Germinal center (tissue), 1 donor: ENCODE results near the gene MEMO1.
A peak's percentile ranks its signal among the peaks of the same experiment; 100 is the strongest.
"Not testable (repeated sequence)": the region's sequence is repeated elsewhere in the genome, so short reads cannot be mapped to it uniquely, and the experiment has no call there.

ENCODE experiments used
- DNase-seq: peaks from one replicate; pipeline ENCODE4 v3.0.0; 2012; ENCODE audit warnings: mixed read lengths, low spot score

Gene MEMO1

DNA sequence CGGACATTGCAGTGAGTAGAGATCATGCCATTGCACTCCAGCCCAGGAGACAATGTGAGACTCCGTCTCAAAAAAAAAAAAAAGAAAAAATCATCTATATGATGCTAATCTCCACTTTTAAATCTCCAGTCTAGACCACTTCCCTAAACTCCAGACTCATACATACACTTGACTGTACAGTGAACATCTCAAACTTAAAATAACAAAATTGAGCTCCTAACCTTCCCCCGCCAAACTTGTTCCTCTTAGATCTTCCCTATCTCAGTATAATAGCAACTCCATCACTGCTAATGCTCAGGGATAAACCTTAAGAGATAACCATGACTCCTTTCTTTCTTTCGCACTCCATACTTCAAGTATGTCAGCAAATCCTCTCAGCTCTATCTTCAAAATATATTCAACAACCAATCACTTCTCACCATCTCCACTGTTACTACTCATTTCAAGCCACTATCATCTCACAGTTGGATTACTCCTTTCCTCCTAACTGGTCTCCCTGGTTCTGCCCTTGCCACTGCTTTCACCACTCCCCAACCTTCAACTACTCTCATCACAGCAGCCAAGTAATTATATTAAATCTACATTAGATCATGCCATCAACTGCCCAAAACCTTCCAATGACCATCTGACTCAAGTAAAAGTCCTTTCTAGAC is 12.0 kb downstream of the MEMO1 start:
- DNase-seq = no peak

DNA sequence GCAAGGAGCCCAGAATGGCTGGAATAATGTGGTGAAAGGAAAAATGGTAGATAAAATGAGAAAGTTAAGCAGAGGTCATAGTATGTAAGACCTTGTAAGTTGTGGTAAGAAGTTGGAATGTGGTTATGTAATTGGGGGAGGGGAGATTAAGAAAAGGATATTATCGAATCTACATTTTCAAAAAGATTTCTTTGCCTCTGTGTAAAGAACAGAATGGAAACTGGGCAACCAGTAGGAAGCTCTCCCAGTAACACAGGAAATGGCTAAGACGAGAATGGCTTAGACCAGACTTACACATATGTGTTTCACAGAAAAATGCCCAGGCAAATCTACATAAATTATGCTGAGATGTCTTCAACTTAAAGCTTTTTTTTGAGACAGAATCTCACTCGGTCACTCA is 13.2 kb downstream of the MEMO1 start:
- no peak for DNase-seq

DNA sequence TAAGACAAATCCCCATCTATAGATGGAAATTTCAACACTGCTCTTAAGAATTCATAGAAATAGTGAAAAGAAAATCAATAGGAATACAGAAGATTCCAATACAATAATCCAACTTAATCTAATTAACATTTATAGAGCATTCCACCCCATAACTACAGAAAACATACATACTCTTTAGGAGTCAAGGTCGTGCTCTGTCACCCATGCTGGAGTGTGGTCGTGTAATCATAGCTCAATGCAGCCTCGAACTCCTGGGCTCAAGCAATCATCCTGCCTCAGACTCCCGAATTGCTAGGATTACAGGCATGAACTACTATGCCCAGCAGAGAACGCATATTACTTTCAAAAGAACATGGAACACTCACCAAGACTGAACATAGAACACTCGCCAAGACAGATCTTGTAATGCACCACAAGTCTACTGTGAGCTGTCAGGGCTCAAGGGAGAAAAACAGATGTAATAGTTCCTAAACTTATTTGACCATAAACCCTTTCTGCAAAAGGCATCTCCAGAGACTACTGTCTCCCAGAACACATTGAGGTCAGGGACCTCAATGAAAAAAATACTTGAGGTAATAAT is 14.1 kb downstream of the MEMO1 start:
- DNase-seq = no peak

DNA sequence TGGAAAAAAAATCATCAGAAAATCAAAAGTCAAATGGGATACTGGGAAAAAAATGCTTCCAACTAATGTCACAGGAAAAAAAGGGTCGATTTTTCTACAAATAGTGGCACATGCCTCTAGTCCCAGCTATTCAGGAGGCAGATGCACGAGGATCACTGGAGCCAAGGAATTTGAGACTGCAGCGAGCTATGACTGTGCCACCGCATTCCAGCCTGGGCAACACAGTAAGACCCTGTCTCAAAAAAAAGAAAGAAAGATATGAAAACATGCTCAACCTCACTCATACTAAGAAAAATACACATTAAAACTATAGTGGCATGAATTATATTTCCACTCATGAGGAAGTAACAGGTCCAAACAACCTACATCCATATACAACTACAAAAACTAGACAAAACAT is 17.9 kb downstream of the MEMO1 start:
- no peak for DNase-seq

GRCh38 chr2:31992025-31992579 is 18.7 kb downstream of the MEMO1 start:
- no peak for DNase-seq

DNA sequence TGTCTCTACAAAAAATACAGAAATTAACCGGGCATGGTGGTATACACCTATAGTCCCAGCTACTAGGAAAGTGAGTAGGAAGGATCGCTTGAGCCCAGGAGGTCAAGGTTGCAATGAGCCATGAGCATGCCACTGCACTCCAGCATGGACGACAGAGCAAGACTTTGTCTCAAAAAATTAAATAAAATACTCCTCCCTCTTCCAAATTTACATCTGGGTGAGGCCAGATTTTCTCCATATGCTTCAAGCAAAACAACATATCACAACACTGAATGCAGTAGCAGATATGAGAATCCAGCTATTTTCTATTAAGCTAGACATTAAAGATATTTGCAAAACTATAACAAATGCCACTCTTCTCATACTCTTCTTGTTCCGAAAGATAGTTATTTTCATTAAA is 20.9 kb downstream of the MEMO1 start:
- no peak for DNase-seq

DNA sequence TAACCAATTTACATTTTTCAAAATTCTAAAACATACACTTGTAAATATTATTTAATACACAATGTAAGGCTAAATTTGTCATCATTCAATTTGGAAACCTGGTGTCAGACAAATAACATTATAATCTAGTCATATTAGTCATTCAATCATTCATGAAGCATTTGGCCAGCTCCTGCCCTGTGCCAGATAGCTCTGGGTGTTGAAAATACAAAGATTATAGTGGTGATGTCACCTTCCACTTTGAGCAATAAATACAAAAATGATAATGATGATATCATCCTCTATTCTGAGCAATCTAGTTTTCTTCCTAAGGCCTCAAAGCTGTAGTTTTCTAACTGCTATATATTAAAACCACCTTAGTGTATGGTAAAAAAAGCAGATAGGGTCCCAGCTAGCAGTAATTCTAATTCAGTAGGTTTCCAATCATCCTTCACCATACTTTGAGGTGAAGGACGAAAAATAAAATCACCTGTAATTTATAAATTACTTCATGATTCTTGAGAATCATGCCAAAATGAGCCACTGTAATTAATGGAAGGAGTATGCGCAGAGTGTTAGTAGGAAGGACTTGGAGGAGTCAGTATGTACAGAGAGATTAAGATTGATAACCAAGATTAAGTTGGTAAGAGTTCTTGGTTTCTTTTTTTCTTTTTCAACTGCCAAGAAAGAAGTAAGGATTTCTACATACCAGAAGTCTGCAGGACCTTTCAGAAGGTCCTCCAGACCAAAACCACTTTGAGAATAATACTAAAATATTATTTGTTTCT is 23.2 kb downstream of the MEMO1 start:
- DNase-seq = no peak

GRCh38 chr2:31986906-31987305 is 23.9 kb downstream of the MEMO1 start:
- DNase-seq = no peak

DNA sequence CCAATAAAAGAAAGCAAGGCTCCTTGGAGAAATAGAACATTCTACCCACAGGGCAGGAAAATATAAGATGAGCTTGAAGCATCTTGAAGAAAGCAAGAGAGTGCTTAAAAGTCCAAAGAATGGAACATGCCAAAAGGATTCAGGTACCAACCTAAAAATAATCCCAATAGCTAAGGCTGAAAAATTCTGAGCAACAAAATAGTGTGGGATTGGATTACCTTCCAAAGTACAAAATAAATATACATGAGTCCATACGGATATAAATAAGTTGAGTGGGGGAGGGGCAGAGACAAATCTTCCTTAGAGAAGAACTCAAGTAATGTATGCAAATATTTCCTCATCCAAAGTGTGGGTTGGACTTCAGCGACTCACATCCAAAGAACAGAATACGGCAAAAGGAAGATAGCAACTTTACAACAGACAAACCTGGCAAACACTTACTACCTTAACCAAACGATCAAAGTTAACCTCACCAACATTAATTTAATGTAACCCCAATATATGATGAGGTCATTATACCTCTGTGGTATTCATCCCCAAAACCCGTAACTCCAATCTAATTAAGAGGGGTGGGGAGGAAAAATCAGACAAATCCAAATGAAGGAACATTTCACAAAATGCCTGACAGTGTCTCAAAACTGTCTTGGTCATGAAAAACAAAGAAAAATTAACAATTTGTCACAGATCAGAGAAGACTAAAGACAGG is 26.9 kb downstream of the MEMO1 start:
- no peak for DNase-seq

DNA sequence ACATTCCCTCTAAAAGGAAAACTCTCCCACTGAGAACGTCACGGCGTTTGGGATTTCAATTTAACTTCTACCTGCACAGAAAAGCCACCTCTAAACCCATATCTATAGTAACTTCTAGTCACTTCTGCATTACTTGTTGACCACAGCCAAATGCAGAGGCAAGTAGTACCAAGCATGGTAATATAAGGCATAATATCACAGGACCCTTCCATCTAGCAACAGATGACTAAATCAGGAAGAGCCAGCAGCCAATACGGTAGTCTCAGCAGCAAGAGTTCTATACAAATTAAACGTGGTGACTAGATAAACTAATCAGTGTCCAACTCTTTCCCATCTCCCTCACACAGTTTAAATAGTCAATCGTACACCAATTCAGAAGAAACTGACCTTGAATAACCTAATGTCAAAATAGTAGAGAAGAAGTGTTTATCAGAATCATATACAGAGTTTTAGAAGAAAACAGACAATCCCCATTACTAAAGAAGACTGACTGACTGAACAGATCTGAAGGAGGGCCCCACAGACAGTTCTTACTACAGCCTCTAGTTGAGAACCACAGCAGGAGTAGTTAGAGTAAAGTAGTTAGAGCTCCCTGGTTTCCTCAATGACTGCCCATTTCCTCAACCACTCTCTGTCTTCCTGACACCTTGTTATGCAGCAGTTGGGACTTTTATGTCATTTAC is 30.0 kb downstream of the MEMO1 start:
- peak; percentile 80 for DNase-seq

DNA sequence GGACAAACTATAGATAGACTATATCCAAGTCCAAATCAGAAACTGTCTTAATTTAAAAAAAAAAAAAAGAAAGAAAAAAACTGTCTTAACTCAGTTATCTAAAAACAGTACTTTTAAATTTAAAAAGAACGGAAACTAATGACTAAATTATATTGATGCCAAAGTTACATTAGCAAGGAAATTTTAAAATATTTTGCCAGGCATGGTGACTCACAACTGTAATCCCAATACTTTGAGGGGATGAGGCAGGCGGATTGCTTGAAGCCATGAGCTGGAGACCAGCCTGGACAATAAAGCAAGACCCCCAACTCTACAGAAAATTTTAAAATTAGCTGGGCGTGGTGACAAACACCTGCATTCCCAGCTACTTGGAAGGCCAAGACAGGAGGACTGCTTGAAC is 30.9 kb downstream of the MEMO1 start:
- no peak for DNase-seq

GRCh38 chr2:31979018-31979417 is 31.8 kb downstream of the MEMO1 start:
- no peak for DNase-seq

- no peak for DNase-seq
Observed at GRCh38 chr2:31978436-31978835, 32.4 kb downstream of the MEMO1 start.

- DNase-seq = no peak
Observed at GRCh38 chr2:31973665-31974064, 37.1 kb downstream of the MEMO1 start.

GRCh38 chr2:31972059-31972458 is 38.7 kb downstream of the MEMO1 start:
- no peak for DNase-seq

DNA sequence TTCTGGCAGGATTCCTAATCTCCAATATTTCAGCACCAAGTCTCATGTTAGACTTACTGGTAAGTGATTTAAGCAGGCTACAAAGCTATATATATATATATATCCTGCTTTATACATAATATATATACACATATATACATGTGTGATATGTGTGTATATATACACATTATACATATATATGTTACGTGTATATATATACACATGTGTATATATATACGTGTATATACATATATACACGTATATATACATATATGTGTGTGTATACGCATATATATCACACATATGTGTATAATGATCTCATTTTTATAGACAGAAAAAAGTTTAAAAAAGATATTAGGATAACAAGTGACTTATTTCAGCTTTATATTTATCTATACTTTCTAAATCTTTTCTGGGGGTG is 41.6 kb downstream of the MEMO1 start:
- DNase-seq = no peak

GRCh38 chr2:31967790-31968189 is 43.0 kb downstream of the MEMO1 start:
- DNase-seq = no peak

DNA sequence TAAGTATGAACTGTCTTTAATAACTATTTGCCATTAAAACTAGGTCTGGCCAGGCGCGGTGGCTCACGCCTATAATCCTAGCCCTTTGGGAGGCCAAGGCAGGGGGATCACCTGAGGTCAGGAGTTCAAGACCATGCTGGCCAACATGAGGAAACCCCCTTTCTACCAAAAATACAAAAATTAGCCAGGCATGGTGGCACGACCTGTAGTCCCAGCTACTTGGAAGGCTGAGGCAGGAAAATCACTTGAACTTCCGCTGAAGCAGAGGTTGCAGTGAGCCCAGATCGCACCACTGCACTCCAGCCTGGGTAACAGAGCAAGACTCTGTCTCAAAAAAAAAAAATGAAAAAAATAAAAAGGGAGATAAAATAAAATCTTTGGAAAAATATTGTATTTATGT is 44.4 kb downstream of the MEMO1 start:
- not testable (repeated sequence) for DNase-seq

- DNase-seq = no peak
Observed at GRCh38 chr2:31965094-31965493, 45.7 kb downstream of the MEMO1 start.

DNA sequence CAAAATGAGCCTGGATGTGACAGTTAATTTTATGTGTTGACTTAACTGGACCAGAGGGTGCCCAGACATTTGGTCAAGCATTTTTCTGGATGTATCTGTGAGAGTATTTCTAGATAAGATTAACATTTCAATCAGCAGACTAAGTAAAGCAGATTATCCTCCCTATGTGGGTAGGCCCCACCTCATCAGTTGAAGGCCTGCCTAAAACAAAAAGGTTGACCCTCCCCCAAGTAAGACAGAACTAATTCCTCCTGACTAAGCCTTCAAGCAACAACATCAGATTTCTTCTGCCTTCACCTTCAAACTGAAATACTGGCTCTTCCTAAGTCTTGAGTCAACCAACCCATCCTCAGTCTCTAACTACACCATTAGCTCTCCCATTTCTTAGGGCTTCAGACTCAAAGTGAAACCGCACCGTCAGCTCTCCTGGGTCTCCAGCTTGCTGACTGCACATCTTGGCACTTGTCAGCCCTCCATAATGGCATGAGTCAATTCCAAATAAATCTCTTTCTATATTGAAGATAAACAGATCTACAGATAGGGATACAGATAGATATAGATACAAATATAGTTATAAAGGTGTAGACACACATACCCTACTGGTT is 47.9 kb downstream of the MEMO1 start:
- DNase-seq = no peak

GRCh38 chr2:31958140-31958717 is 52.6 kb downstream of the MEMO1 start:
- DNase-seq = no peak
